ENCODE measurements around the gene ANKS1A.
"Not testable (repeated sequence)": the region's sequence is repeated elsewhere in the genome, so short reads cannot be mapped to it uniquely, and the experiment has no call there.

Gene ANKS1A

DNA sequence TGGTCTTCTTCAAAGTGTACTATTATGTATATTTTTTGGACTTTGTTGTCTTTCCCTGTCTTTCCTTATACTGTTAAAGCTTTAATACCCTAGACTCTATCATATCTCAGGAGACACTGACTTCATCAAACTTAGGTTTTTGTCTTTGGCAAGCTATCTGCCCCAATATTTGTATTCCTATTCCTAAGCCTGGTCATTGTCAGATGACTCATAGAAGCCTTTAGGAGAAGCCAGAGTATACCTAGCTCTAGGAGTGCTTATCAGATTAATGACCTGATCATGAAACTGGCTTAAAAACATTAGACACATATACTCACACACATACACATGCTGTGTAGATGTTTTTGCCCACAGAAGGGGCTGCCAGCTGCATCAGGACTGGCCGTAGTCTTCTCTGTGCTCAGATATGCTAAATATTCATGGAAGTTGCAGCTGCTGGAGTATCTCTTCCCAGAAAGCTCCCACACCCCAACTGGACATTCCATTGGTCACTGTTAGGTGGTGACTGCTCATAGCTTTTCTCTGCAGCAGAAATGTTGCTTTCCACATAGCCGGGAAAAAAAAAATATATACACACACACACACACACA lies 102.0 kb downstream of the ANKS1A start:
- no peak overlapping the region for H3K4me3 ChIP-seq (ENCODE audit: low read depth, low read length)
- TF ChIP-seq, protein P1, sequence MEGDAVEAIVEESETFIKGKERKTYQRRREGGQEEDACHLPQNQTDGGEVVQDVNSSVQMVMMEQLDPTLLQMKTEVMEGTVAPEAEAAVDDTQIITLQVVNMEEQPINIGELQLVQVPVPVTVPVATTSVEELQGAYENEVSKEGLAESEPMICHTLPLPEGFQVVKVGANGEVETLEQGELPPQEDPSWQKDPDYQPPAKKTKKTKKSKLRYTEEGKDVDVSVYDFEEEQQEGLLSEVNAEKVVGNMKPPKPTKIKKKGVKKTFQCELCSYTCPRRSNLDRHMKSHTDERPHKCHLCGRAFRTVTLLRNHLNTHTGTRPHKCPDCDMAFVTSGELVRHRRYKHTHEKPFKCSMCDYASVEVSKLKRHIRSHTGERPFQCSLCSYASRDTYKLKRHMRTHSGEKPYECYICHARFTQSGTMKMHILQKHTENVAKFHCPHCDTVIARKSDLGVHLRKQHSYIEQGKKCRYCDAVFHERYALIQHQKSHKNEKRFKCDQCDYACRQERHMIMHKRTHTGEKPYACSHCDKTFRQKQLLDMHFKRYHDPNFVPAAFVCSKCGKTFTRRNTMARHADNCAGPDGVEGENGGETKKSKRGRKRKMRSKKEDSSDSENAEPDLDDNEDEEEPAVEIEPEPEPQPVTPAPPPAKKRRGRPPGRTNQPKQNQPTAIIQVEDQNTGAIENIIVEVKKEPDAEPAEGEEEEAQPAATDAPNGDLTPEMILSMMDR (IDR thresholded peaks at IDR 0.05; ENCODE audit: low read depth, low read length, missing control alignments), result no peak
- in situ Hi-C loops (cut with HindIII; ENCODE audit: low sequenced_read_pairs), result loop anchor here (25.0 kb wide), 1 partner anchor 146 kb away; the partner anchor contains the start of gene TCP11
- DNase-seq (ENCODE audit: low read depth), result no peak

DNA sequence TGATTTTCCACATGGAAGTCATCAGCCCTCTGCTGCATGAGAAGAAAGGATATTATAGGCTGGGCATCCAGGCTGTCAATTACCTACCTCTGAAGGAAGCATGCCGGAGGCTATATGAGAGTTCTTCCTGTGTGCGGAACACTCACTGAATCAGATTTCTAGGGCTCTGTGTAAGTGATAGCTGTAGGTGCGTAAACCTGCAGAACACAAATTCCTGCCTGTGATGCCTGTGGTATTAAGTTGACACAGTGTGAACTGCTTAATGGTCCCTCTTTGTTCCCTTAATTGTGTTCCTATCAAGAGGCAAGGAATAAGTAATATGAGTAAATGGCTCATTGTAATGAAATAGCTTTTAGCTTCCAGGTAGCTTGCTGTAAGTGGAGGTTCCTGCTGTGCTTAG lies 103.3 kb downstream of the ANKS1A start:
- no peak for DNase-seq (ENCODE audit: low read depth)
- in situ Hi-C loops (cut with HindIII; ENCODE audit: low sequenced_read_pairs), result loop anchor here (25.0 kb wide), 1 partner anchor 145 kb away; the partner anchor contains the start of gene TCP11

DNA sequence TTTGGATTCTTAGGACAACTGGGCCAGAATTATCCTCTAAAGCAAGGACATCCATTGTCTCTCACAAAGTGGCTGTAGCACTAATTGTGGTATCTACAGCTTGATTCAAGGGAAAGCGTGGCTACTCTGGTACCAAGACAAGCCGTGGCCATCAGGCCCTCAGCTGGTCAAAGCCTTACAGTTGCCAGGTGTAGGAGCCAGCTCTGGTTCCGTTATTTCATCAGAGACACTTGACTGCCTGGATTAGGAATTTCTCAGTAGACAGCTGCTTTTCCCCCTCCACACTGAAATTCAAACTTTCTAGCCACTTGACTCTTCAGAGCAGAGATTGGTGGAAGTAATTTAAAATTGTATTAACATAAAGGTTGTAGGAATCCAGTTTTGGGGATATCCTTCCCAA lies 104.2 kb downstream of the ANKS1A start:
- TF ChIP-seq, protein P1 (IDR thresholded peaks at IDR 0.05; ENCODE audit: low read depth, low read length, missing control alignments), result no peak
- in situ Hi-C loops (cut with HindIII; ENCODE audit: low sequenced_read_pairs), result loop anchor here (25.0 kb wide), 1 partner anchor 144 kb away; the partner anchor contains the start of gene TCP11
- no peak for DNase-seq (ENCODE audit: low read depth)
- H3K4me3 ChIP-seq (ENCODE audit: low read depth, low read length), result no peak overlapping the region

More for the DNA sequence above, 103.3 kb downstream of the ANKS1A start:
- no peak overlapping the region for H3K4me3 ChIP-seq (ENCODE audit: low read depth, low read length)
- TF ChIP-seq, protein P1 (IDR thresholded peaks at IDR 0.05; ENCODE audit: low read depth, low read length, missing control alignments), result no peak

DNA sequence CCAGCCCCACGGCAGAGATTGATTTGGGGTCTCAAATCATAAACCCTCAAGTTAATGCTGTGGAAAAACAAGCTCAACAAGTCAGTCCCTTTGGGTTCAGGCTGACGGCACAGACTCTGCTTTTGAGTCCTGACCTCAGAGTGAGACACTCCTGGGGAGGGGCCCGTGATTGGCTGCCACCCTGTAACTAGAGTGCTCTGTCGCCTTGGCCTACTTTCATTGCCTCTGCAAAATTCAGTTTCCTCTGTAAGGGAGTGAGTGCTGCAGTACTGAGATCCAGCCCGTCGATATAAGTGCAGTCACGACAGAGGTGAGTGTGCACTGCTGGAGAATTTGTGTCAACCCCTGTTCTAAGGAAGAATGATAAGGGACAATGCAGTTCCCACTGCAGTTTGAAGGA lies 105.6 kb downstream of the ANKS1A start:
- in situ Hi-C loops (cut with HindIII; ENCODE audit: low sequenced_read_pairs), result loop anchor here (25.0 kb wide), 1 partner anchor 143 kb away; the partner anchor contains the start of gene TCP11
- DNase-seq (ENCODE audit: low read depth), result no peak
- no peak overlapping the region for H3K4me3 ChIP-seq (ENCODE audit: low read depth, low read length)
- TF ChIP-seq, protein P1 (IDR thresholded peaks at IDR 0.05; ENCODE audit: low read depth, low read length, missing control alignments), result no peak

DNA sequence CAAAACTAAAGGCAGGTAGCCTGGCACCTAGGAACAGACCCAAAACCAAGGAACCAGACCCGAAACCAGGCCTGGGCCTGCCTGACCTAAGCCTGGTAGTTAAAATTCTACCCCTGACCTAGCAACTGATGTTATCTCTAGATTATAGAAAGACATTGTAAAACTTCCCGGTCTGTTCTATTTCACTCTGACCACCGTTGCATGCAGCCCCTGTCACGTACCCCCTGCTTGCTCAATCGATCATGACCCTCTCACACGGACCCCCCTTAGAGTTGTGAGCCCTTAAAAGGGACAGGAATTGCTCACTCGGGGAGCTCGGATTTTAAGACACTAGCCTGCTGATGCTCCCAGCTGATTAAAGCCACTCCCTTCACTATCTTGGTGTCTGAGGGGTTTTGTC lies 109.4 kb downstream of the ANKS1A start:
- not testable (repeated sequence) for H3K4me3 ChIP-seq (ENCODE audit: low read depth, low read length); DNase-seq (ENCODE audit: low read depth)
- in situ Hi-C loops (cut with HindIII; ENCODE audit: low sequenced_read_pairs), result loop anchor here (25.0 kb wide), 1 partner anchor 139 kb away; the partner anchor contains the start of gene TCP11

DNA sequence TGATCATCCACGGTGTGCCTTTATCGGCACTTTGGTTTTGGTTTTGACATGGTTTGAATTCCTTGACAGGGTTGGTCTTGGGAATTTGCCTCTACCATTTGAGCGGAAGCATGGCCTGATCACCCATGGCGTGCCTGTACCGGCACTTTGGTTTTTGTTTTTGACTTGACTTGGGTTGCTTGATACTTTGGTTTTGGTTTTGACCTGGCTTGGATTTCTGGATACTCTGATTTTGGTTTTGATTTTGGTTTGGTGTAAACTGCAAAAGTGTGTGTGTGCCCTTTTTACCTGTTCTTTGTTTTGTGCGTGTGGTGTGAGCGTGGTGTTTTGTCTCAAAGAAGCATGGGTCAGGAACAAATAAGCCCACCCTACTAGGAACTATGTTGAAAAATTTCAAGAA lies 110.1 kb downstream of the ANKS1A start:
- in situ Hi-C loops (cut with HindIII; ENCODE audit: low sequenced_read_pairs), result loop anchor here (25.0 kb wide), 1 partner anchor 138 kb away; the partner anchor contains the start of gene TCP11
- not testable (repeated sequence) for DNase-seq (ENCODE audit: low read depth); H3K4me3 ChIP-seq (ENCODE audit: low read depth, low read length)

DNA sequence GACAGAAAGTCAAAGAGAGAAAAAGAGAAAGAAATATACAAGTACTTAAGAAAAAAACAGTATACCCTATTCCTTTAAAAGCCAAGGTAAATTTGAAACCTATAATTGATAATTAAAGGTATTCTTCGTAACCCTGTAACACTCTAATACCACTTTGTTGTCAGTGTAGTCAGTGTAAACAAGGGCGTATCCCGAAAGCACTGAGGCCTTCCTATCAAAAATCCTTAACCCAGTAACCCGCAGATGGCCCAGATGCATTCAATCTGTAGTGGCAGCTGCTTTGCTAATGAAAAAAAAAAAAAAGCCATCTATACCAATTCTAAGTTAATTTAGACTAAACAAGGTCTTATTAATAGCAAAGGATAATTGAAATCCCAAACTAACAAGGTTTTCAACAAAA lies 110.9 kb downstream of the ANKS1A start:
- H3K4me3 ChIP-seq (ENCODE audit: low read depth, low read length); DNase-seq (ENCODE audit: low read depth): not testable (repeated sequence)
- in situ Hi-C loops (cut with HindIII; ENCODE audit: low sequenced_read_pairs), result loop anchor here (25.0 kb wide), 1 partner anchor 137 kb away; the partner anchor contains the start of gene TCP11

DNA sequence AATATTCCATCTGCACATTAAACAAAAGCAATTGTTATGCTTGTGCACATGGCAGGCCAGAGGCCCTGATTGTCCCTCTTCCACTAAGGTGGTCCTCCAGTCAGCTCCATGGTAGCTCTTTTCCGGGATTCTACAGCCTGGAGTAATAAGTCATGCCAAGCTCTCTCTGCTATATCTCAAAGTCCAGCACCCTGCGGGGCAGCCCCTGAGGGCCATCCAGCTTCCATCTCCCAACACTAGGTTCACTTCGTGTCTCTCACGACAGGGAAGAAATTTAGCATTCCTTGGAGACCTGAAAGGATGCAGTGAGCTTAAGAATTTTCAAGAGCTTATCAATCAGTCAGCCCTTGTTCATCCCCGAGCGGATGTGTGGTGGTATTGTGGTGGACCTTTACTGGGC lies 112.3 kb downstream of the ANKS1A start:
- H3K4me3 ChIP-seq (ENCODE audit: low read depth, low read length); DNase-seq (ENCODE audit: low read depth); in situ Hi-C loops (cut with HindIII; ENCODE audit: low sequenced_read_pairs): not testable (repeated sequence)

DNA sequence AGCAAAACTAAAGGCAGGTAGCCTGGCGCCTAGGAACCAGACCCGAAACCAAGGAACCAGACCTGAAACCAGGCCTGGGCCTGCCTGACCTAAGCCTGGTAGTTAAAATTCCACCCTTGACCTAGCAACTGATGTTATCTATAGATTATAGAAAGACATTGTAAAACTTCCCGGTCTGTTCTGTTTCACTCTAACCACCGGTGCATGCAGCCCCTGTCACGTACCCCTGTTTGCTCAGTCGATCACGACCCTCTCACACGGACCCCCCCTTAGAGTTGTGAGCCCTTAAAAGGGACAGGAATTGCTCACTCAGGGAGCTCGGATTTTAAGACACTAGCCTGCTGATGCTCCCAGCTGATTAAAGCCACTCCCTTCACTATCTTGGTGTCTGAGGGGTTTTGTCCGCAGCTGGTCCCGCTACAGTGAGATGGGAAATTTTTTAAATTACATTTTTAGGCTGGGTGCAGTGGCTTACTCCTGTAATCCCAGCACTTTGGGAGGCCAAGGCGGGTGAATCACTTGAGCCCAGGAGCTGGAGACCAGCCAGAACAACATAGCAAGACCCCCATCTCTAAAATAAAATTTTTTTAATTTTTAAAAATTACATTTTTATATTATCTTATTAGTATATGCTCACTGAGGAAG lies 115.0 kb downstream of the ANKS1A start:
- in situ Hi-C loops (cut with HindIII; ENCODE audit: low sequenced_read_pairs); H3K4me3 ChIP-seq (ENCODE audit: low read depth, low read length); DNase-seq (ENCODE audit: low read depth): not testable (repeated sequence)

All from astrocyte of the cerebellum (primary cell).